ENCODE data around the gene IL1R1.

The IL1R1 gene

GRCh38 chr2:102171946-102172345 is 29.4 kb downstream of the IL1R1 start:
- DNase-seq: no peak

DNA sequence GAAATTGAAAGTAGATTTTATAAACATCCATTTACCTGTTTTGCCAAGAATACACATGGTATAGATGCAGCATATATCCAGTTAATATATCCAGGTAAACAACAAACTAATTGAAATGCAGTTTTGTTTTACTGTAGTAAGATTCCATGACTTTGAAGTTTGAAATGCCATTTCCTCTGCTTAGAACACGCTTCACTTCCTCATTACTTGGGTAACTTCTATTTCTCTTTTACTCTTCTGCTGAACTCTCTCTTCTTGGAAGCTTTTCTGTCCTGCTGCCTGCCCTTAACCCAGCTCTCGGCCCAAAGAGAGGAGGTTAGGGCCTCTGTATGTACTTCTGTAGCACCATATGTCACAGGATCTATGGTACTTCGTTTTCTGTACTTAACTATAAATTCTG is 30.2 kb downstream of the IL1R1 start:
- no peak for DNase-seq

GRCh38 chr2:102176172-102176571 is 33.6 kb downstream of the IL1R1 start:
- DNase-seq: no peak

GRCh38 chr2:102177814-102178478 is 35.4 kb downstream of the IL1R1 start:
- no peak for DNase-seq

GRCh38 chr2:102179061-102179460 is 36.5 kb downstream of the IL1R1 start:
- DNase-seq: no peak

GRCh38 chr2:102179788-102180686 is 37.5 kb downstream of the IL1R1 start:
- DNase-seq: no peak

GRCh38 chr2:102180687-102180999 is 38.1 kb downstream of the IL1R1 start:
- no peak for DNase-seq

- no peak for DNase-seq
Observed at GRCh38 chr2:102181376-102181775, 38.8 kb downstream of the IL1R1 start.

- DNase-seq: no peak
Observed at GRCh38 chr2:102181919-102182635, 39.5 kb downstream of the IL1R1 start.

GRCh38 chr2:102184018-102184417 is 41.5 kb downstream of the IL1R1 start:
- DNase-seq: no peak

- no peak for DNase-seq
Observed at GRCh38 chr2:102184568-102184967, 42.0 kb downstream of the IL1R1 start.

DNA sequence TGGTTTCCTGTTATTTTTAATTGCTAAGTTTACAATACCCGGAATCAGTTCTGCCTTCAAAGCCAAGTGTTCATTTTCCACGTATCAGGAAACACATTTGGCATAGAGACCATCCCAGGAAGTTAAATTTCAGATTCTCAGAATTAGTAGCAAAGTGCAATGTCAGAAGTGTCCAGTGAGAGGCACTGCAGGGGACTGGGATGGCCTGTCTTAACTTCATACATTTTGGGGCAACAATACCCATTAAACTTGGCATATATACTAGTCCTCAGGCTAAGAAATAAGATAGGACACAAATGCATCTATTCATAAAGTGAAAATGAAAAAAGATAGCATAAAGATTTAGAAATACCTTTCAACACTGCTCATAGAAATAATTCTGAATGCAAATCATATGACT is 42.8 kb downstream of the IL1R1 start:
- DNase-seq: no peak

- DNase-seq: no peak
Observed at GRCh38 chr2:102186791-102187495, 44.4 kb downstream of the IL1R1 start, which contains the start of gene IL1RL2. Gene IL1RL2 (plus strand): TSS chr2:102187023. CDS start chr2:102187868, 845 bp downstream.

- peak; percentile 83 for DNase-seq
Observed at GRCh38 chr2:102187496-102188150, 45.1 kb downstream of the IL1R1 start.

DNA sequence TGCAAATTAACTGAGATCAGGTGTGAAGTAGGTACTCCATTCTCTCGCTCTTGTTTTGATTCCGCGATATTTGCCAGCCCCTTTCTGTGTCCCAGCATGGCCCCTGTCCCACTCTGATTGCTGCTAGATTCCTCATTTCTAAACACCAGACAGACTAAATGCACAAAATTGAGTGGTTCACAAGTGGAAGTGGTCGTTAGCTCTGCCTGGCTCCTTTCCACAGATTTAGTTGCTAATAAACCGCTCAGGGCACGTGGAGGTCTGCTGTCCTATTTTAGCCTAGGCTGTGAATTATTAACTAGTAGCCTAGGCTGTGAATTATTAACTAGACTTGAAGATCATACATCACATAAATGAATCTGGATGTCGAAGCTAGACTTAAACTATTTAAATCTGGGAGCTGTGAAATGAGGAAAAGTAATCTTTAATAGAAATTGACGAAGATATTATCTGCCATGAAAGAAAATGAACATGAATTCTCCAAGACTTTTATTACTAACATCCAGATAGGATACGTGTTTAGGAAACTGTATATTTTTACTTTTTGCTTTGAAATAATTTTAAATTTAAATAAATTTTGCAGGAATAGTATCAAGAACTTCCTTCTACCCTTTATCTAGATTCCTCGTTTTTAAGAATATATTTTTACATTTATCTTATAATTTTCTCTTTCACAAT is 48.0 kb downstream of the IL1R1 start:
- DNase-seq: peak; percentile 32

GRCh38 chr2:102191501-102191900 is 49.0 kb downstream of the IL1R1 start:
- no peak for DNase-seq

GRCh38 chr2:102193074-102193473 is 50.5 kb downstream of the IL1R1 start:
- no peak for DNase-seq

GRCh38 chr2:102194609-102195268 is 52.2 kb downstream of the IL1R1 start:
- no peak for DNase-seq

GRCh38 chr2:102197389-102198137 is 55.0 kb downstream of the IL1R1 start:
- no peak for DNase-seq

DNA sequence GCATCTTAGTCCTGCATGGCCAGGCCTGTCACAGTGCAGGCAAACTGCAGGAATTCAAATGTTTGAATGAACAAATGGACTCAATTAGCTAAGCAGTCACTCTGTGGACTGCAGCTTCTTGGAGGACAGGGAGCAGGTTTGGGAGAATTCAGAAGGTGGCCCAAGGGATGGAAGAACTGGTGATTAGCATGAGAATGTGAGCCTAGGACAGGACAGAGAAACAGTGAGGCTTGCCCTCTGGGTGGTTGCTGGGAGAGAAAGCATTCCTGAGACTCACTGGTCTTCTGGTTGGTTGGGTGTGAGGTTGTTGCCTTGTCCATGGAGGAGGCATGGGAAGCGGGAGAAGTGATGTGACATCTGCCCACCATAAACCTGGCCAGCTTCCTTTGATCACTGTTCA is 58.0 kb downstream of the IL1R1 start:
- no peak for DNase-seq

Data from right kidney (tissue), 1 donor.